SK-N-SH treated with all-trans-retinoic acid at 6 μM for 48 hours (cell line): Measurements from ENCODE around the gene PRMT5.

Experiments
- BACH2 ChIP-seq: fragments of 250-450 bp; sonication (Bioruptor Pico); IDR thresholded peaks from 2 replicates; pipeline ENCODE4 v1.9.0; 2021; ENCODE audit warnings: mild to moderate bottlenecking, borderline replicate concordance
- GLIS3 ChIP-seq: fragments of 250-450 bp; sonication (Bioruptor Pico); IDR thresholded peaks from 2 replicates; pipeline ENCODE4 v1.5.0; 2020; ENCODE audit warnings: mild to moderate bottlenecking, moderate library complexity
- PATZ1 ChIP-seq: fragments of 250-450 bp; sonication (Bioruptor Pico); IDR thresholded peaks from 2 replicates; pipeline ENCODE4 v1.8.0; 2020; ENCODE audit warnings: mild to moderate bottlenecking, moderate library complexity, borderline replicate concordance
- TCF4 ChIP-seq: fragments of 250-450 bp; sonication (Bioruptor Pico); IDR thresholded peaks from 2 replicates; pipeline ENCODE4 v1.8.0; 2021; ENCODE audit warnings: mild to moderate bottlenecking, moderate library complexity, borderline replicate concordance
- TOX ChIP-seq: fragments of 250-450 bp; sonication (Bioruptor Pico); IDR thresholded peaks from 2 replicates; pipeline ENCODE4 v1.8.0; 2021; ENCODE audit warnings: mild to moderate bottlenecking, moderate library complexity, borderline replicate concordance
- TSHZ2 ChIP-seq: fragments of 250-450 bp; sonication (Bioruptor Pico); IDR thresholded peaks from 2 replicates; pipeline ENCODE4 v1.5.0; 2020; ENCODE audit warnings: mild to moderate bottlenecking, moderate library complexity
- ZFP3 ChIP-seq: fragments of 250-450 bp; sonication (Bioruptor Pico); IDR thresholded peaks from 2 replicates; pipeline ENCODE4 v1.5.0; 2020; ENCODE audit warnings: mild to moderate bottlenecking, moderate library complexity
- ZNF70 ChIP-seq: fragments of 450-650 bp; formaldehyde crosslinking; IDR thresholded peaks from 2 replicates; pipeline ENCODE4 v1.5.0; 2020; ENCODE audit warnings: mild to moderate bottlenecking, moderate library complexity
- TF ChIP-seq, protein P1 (sequence below): fragments of 250-450 bp; sonication (Bioruptor Pico); IDR thresholded peaks from 2 replicates; pipeline ENCODE4 v1.8.0; 2021; ENCODE audit warnings: low read depth, mild to moderate bottlenecking, moderate library complexity, borderline replicate concordance
- TF ChIP-seq, protein P2 (sequence below): fragments of 250-450 bp; sonication (Bioruptor Pico); IDR thresholded peaks from 2 replicates; pipeline ENCODE4 v1.5.1; 2021; ENCODE audit warnings: mild to moderate bottlenecking, moderate library complexity

GRCh38 chr14:22877000-22877501 is 52.1 kb downstream of the PRMT5 start:
- TF ChIP-seq, protein P1, sequence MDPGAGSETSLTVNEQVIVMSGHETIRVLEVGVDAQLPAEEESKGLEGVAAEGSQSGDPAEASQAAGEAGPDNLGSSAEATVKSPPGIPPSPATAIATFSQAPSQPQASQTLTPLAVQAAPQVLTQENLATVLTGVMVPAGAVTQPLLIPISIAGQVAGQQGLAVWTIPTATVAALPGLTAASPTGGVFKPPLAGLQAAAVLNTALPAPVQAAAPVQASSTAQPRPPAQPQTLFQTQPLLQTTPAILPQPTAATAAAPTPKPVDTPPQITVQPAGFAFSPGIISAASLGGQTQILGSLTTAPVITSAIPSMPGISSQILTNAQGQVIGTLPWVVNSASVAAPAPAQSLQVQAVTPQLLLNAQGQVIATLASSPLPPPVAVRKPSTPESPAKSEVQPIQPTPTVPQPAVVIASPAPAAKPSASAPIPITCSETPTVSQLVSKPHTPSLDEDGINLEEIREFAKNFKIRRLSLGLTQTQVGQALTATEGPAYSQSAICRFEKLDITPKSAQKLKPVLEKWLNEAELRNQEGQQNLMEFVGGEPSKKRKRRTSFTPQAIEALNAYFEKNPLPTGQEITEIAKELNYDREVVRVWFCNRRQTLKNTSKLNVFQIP (CRISPR knock-in tag) = no peak
- no peak for TF ChIP-seq TOX (CRISPR knock-in tag)
- no peak for TF ChIP-seq TSHZ2 (CRISPR knock-in tag)
- TF ChIP-seq ZFP3 (CRISPR knock-in tag) = no peak
- TF ChIP-seq GLIS3 (CRISPR knock-in tag) = no peak
- no peak for TF ChIP-seq PATZ1 (CRISPR knock-in tag)
- TF ChIP-seq, protein P2, sequence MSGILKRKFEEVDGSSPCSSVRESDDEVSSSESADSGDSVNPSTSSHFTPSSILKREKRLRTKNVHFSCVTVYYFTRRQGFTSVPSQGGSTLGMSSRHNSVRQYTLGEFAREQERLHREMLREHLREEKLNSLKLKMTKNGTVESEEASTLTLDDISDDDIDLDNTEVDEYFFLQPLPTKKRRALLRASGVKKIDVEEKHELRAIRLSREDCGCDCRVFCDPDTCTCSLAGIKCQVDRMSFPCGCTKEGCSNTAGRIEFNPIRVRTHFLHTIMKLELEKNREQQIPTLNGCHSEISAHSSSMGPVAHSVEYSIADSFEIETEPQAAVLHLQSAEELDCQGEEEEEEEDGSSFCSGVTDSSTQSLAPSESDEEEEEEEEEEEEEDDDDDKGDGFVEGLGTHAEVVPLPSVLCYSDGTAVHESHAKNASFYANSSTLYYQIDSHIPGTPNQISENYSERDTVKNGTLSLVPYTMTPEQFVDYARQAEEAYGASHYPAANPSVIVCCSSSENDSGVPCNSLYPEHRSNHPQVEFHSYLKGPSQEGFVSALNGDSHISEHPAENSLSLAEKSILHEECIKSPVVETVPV (CRISPR knock-in tag) = no peak
- TF ChIP-seq BACH2 (CRISPR knock-in tag) = no peak
- TF ChIP-seq TCF4 (CRISPR knock-in tag) = no peak
- TF ChIP-seq ZNF70 (CRISPR knock-in tag) = no peak
